ENCODE data around the gene LPXN.

GRCh38 chr11:58608331-58608730 lies 32.7 kb upstream of the LPXN start:
- TF ChIP-seq CTCF (IDR thresholded peaks at IDR 0.05), result no peak
- TF ChIP-seq POLR2A (IDR thresholded peaks at IDR 0.05), result no peak
